Body of pancreas (tissue), 4 donors: ENCODE measurements around the gene FBXO38. TPM values are rescaled to one million over a fixed set of nuclear protein-coding genes. Genes with fewer than 3 reads are reported as not detected.

ENCODE experiments used
- ATAC-seq: fragments of 150-250 bp; one replicate; pipeline ENCODE4 v1.9.1; 2016
- DNase-seq, 4 donors: peaks; one replicate each; pipeline ENCODE4 v3.0.0-alpha.2; 2019
- H3K27ac ChIP-seq, 4 donors: fragments of 200-600 bp; sonication (generic); 1 replicate in 3 of 4; 2 replicates in 1 of 4; pipeline versions ENCODE4 v1.5.1 to v1.6.1; 2016 to 2019; ENCODE audit warnings: mild to moderate bottlenecking in 1 of 4, mixed read lengths in 1 of 4, moderate library complexity in 1 of 4
- H3K27me3 ChIP-seq, 2 donors: fragments of 200-600 bp; sonication (generic); one replicate each; pipeline ENCODE4 v1.6.0; 2016; ENCODE audit warnings: mild to moderate bottlenecking in 1 of 2
- H3K36me3 ChIP-seq, 2 donors: fragments of 200-600 bp; sonication (generic); replicated peaks in 1 of 2; 2 replicates each; pipeline ENCODE4 v1.5.1; 2016; ENCODE audit warnings: low read depth in 2 of 2; ENCODE audit not compliant: insufficient read depth in 1 of 2
- H3K4me1 ChIP-seq: fragments of 200-600 bp; sonication (generic); one replicate; pipeline ENCODE4 v1.6.0; 2016
- H3K4me3 ChIP-seq, 2 donors: fragments of 200-600 bp; sonication (generic); 1 replicate in 1 of 2; 2 replicates in 1 of 2; pipeline ENCODE4 v1.5.1; 2016 to 2019
- H3K9me3 ChIP-seq, 3 donors: fragments of 200-600 bp; sonication (generic); 1 replicate in 2 of 3; 2 replicates in 1 of 3; pipeline ENCODE4 v1.5.1; 2016
- CTCF ChIP-seq, 7 experiments: fragments of 450-650 bp in 4 of 7; fragments of 200-600 bp in 3 of 7; sonication (generic) in 3 of 7; IDR thresholded peaks; one replicate each; pipeline ENCODE4 v1.5.1; 2016 to 2019; ENCODE audit warnings: antibody characterized with exemption in 7 of 7
- POLR2A ChIP-seq, 3 donors: fragments of 450-650 bp; IDR thresholded peaks; one replicate each; pipeline ENCODE4 v1.6.1; 2016; ENCODE audit warnings: antibody characterized with exemption in 3 of 3, mild to moderate bottlenecking in 2 of 3
- WGBS, 2 donors: methylation state at CpG; one replicate each; pipeline ENCODE4 v1.1.5; 2017; 5-methylcytosine and 5-hydroxymethylcytosine counted together
- intact Hi-C: fragments of 100-400 bp; cut with DNase I; formaldehyde crosslinking; loops from one replicate; pipeline ENCODE4 v1.15.1; 2023
- total RNA-seq, 2 donors: library from RNA; depleted of rRNA; stranded (reverse); fragments of >200 nt; gene quantifications; one replicate each; pipeline ENCODE4 v1.1.0, GENCODE V29; 2016

FBXO38 gene
- total RNA-seq, 2 donors from 2014 or later = 37.9 to 45.7 TPM

DNA sequence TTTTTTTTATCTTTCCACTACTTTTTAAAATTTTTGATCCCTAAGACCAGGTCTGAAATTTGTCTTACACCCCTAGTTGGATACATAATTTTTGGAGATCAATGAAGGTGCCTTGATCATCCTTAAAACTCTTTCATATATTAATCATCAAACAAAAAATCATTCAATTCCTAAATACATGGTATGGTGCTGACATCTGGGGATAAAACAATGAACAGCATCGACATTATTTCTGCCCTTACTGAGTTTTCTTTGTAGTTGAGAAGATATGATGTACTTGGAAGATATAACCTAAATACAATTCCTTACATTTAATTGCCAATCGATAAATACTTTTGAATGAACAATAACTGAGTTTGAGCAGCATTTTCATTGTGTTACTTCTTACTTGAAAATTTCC is 30.1 kb upstream of the FBXO38 start:
- TF ChIP-seq POLR2A (IDR thresholded peaks at IDR 0.05) (no peak), CTCF (IDR thresholded peaks at IDR 0.05) (peak in 1 of 7 experiments; percentile 8)
- intact Hi-C loops = no loop called here

DNA sequence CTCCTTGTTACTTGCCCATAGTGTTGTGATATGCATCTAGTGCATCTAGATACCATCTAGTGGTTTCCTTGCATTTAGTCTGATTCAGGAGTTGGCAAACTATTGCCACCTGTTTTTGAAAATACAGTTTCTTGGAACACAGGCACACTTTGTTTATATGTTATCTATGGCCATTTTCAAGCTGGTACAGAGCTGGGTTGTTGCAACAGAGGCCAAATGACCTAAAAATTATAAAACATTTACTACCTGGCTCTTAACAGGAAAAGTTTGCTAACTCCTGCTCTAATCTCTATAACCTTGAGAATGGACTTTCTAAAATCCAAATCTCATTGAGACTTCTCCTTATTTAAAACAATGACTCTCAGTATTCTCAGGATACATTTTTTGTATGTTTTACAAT is 19.4 kb upstream of the FBXO38 start:
- Histone ChIP-seq H3K4me3 (no peak overlapping the region), H3K36me3 (no peaks in the 10 kb centered on the region), H3K9me3 (no peaks in the 10 kb centered on the region), H3K4me1 (peaks cover 6% of the 10 kb centered on the region), H3K27ac (peak overlapping the region in 2 of 4 donors; percentile 12 to 40), H3K27me3 (no peaks in the 10 kb centered on the region)
- TF ChIP-seq POLR2A (IDR thresholded peaks at IDR 0.05) (no peak), CTCF (IDR thresholded peaks at IDR 0.05) (no peak)
- no peak for DNase-seq
- intact Hi-C loops = no loop called here
- peak; percentile 58 for ATAC-seq

More for the DNA sequence above, 30.1 kb upstream of the FBXO38 start:
- Histone ChIP-seq H3K4me3 (no peak overlapping the region), H3K4me1 (no peaks in the 10 kb centered on the region), H3K27me3 (no peaks in the 10 kb centered on the region), H3K36me3 (no peaks in the 10 kb centered on the region), H3K9me3 (no peaks in the 10 kb centered on the region), H3K27ac (no peak overlapping the region)
- no peak for DNase-seq
- WGBS, 2 donors = 82 to 95% methylated on average over 2 of the region's 2 CpGs
- no peak for ATAC-seq

GRCh38 chr5:148368299-148368698 is 15.5 kb upstream of the FBXO38 start:
- no peak overlapping the region for H3K27ac ChIP-seq
- H3K9me3 ChIP-seq = no peaks in the 10 kb centered on the region
- peaks cover 6% of the 10 kb centered on the region for H3K4me1 ChIP-seq
- DNase-seq = no peak
- no peak for ATAC-seq
- TF ChIP-seq POLR2A (IDR thresholded peaks at IDR 0.05) (no peak), CTCF (IDR thresholded peaks at IDR 0.05) (no peak)
- no peak overlapping the region for H3K4me3 ChIP-seq
- H3K36me3 ChIP-seq = no peaks in the 10 kb centered on the region
- H3K27me3 ChIP-seq = no peaks in the 10 kb centered on the region
- intact Hi-C loops = no loop called here

- no peak for ATAC-seq
- 56 to 76% methylated on average over 2 of the region's 2 CpGs for WGBS, 2 donors
- Histone ChIP-seq H3K27me3 (no peaks in the 10 kb centered on the region), H3K4me3 (no peak overlapping the region), H3K27ac (no peak overlapping the region), H3K36me3 (no peaks in the 10 kb centered on the region), H3K9me3 (no peaks in the 10 kb centered on the region), H3K4me1 (no peaks in the 10 kb centered on the region)
- no peak for TF ChIP-seq CTCF (IDR thresholded peaks at IDR 0.05)
- TF ChIP-seq POLR2A (IDR thresholded peaks at IDR 0.05) = no peak
- intact Hi-C loops = no loop called here
- DNase-seq = no peak
Observed at GRCh38 chr5:148372166-148372725, 11.5 kb upstream of the FBXO38 start.

GRCh38 chr5:148372893-148373292 is 10.9 kb upstream of the FBXO38 start:
- TF ChIP-seq POLR2A (IDR thresholded peaks at IDR 0.05) (no peak), CTCF (IDR thresholded peaks at IDR 0.05) (no peak)
- Histone ChIP-seq H3K27me3 (no peaks in the 10 kb centered on the region), H3K4me3 (no peak overlapping the region), H3K4me1 (no peaks in the 10 kb centered on the region), H3K27ac (no peak overlapping the region), H3K9me3 (no peaks in the 10 kb centered on the region), H3K36me3 (no peaks in the 10 kb centered on the region)
- DNase-seq = no peak
- no peak for ATAC-seq
- intact Hi-C loops = no loop called here
